Inferior parietal cortex (tissue), 1 donor: ENCODE results near the gene VILL.
A peak's percentile ranks its signal among the peaks of the same experiment; 100 is the strongest.
"Not testable (repeated sequence)": the region's sequence is repeated elsewhere in the genome, so short reads cannot be mapped to it uniquely, and the experiment has no call there.

Experiments
- DNase-seq: peaks from one replicate; pipeline ENCODE4 v3.0.0-alpha.2; 2016; ENCODE audit errors: extremely low spot score

The VILL gene

DNA sequence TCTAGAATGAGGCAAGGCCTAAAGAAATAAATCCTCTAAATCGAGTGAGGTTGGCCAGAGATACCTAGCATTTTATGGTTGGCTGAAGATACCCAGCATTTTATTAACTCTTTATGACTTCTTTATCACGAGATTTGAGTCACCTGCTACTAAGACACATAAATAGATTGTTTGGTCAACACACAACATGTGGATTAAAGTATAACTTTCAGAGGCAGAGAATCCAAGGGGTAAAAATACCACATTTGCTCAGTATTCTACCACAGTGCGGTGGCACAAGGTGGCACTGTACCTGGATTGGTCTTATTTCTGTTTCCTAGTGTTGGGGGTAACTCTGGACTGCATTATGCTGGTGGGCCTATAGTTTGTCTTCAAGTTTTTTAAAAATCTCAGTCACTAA, 27.0 kb upstream of the VILL start:
- DNase-seq = no peak

DNA sequence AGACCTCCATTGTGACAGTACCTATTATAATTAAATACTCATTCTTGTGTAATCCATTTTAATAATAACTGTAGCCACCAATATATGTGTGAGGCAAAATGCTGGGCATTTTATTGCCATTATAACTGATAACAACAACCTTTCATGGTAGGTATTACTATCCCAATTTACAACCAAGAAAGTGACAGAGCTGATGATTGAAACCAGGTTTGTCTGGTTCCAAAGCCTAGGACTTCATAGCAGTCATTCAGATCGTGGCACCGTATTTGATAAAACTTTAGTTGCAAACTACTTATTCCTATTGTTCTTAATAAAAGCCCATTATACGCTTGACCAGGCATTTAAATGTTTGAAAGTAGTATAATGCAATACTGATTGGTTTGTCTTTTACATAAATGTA, 26.4 kb upstream of the VILL start:
- DNase-seq = no peak

- no peak for DNase-seq
Observed at GRCh38 chr3:37964716-37965115, 25.9 kb upstream of the VILL start.

- peak; percentile 64 for DNase-seq
Observed at GRCh38 chr3:37967260-37967881, 23.2 kb upstream of the VILL start.

- no peak for DNase-seq
Observed at GRCh38 chr3:37968199-37968598, 22.4 kb upstream of the VILL start.

DNA sequence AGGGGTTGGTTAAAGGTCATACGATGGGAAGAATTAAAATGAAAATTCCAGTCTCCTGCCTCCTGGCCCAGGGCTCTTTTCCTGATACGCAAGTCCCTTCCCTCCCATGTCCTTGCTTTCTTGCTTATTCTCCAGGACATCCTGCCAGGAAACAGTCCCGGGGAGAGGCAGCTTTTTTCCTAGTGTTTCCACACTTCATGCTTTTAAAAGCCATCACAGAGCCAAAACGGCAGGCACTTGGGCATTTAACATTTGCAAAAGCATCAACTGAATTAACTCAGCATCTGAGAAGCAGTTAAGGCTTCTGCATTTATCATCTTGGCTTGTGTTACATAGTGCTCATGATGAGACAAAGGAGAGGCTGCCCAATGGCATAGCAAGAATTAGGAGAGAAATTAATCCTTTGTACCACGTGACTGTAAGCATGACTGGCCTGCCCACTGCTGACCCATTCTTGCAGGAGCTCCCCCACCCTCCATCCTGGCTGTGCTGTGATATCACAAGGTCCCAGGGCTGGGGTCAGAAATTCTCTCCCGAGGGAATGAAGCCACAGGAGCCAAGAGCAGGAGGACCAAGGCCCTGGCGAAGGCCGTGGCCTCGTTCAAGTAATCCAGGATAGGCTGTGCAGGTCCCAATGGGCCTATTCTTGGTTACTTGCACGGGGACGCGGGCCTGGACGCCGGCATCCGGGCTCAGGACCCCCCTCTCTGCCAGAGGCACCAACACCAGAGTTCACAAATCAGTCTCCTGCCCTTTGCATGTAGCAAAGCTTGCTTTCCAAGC, 21.6 kb upstream of the VILL start:
- DNase-seq = no peak

DNA sequence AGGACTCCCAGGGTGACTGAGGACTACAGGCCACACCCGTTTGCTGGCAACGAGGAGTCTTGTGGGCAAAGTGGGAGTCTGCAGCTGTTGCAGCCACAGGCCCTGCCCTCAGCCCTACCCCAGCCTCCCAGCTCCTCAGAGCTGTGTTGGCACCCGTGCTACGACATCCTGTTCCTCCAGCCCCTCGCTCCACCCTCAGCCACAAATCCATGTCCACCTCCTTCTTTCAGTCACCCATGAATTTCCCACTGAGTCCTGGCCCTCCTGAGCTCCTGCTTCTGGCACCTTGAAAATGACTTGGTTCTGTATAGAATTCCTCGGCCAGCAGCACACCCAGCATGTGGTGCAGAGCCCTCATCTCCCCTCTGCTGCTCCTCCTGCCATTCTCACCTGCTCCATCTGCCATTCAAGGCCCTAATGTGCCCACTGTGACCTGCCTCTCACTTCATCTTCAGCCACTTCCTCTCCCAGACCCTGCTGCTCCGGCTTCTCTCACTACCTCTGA, 20.9 kb upstream of the VILL start:
- DNase-seq = no peak

- no peak for DNase-seq
Observed at GRCh38 chr3:37970802-37971201, 19.8 kb upstream of the VILL start.

- DNase-seq = no peak
Observed at GRCh38 chr3:37971467-37971866, 19.1 kb upstream of the VILL start.

GRCh38 chr3:37972056-37972455, 18.5 kb upstream of the VILL start:
- DNase-seq = not testable (repeated sequence)

- peak; percentile 24 for DNase-seq
Observed at GRCh38 chr3:37973246-37974054, 17.1 kb upstream of the VILL start.

DNA sequence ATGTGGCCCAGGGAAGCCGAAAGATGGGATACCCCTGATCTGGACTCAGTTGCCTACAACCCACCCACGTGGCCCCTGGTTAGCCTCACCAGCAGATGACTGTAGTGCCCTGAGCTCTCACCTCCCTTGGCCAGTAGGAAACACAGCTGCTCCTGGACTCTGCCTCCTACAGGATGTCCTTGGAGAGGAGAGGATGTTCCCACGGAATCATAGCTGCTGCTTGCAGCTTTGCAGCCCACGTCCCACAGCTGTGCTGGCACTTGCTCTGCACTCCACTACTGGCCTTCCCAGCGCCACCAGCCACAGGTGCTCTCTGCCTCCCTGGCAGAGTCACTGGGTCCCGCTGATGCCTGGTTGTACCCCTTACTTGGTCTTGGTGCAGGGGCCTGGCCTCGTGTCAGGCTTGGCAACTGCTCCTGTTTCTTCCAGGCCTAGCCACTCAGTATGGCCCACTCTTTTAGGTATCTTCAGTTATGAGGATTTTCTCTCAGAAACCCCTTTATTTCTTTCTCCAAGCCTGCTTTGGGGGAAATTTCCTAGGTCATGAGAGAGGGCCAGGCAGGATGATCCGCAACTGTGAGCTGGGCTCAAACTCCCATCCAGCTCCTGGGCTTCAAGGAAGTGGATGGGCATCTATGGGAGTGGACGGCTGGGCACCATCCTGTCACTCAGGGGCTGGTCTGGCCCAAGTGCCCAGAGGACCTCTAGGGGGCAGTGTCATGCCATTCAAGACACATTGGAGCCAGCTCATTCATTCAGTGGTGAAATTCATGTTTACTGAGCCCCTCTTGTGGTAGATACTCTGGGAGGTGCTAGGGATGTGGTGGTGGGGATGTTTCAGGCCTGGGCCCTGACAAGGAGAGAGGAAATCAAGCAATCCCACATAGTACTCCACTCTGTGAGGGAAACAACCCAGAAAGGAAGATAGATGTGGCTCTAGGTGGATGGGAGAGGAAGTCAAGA, 16.2 kb upstream of the VILL start:
- DNase-seq = peak; percentile 80

GRCh38 chr3:37979541-37980461, 10.8 kb upstream of the VILL start:
- no peak for DNase-seq

DNA sequence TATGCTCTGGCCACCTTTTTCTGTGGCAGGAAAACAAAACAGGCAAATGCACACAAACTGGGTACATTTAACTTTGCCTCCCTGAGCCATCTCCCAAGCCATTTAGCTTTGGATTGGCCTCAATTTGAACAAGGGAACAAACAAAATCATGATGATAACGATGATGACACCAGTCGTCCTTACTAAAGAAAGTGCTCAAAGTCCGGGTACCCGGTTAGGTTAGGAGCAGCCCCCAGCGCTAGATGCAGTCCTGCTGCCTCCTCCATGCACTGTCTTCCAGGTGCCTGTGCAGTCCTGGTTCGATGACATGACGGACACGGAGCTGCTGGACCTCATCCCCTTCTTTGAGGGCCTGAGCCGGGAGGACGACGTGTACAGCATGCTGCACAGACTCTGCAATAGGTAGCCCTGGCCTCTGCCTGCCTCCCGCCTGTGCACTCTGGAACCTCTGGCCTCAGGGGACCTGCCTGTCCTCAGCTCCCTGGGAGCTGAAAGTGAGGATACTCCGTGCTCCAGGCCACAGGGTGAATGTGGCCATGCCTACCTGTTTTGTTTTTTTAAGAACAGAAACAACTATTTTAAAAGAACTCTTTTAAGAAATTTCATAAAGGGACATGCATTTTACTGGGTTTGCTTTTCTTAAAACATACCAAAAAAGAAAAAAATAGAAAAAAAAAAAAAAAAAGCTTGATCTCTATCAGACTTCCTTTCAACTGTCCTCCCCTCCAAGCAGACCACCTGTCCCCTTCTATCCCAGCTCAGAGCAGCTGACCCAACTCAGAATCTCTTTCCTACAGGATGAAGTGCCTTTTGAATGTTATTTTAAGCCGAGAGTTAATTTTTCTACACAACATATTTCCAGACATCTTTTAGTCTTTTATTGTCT, 9.9 kb upstream of the VILL start:
- DNase-seq = no peak

GRCh38 chr3:37981348-37981664, 9.3 kb upstream of the VILL start:
- DNase-seq = no peak

DNA sequence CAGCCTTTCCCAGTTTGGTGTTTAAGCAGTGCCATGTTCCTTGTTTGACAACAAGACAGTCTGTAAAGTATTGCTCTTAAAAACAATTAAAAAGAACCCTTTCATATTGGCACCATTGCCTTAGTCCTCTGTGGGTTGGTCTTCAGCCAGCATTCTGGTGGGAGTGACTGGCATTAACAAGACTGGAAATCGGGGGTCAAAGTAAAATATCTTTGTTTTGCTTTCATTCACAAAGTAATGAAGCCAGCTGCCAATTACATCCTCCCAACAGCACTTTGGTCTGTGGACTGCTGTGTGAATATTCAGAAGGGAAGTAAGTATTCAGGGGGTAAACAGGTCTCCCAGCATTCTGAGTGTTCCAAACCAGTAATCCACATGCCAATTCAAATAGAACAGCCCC, 8.3 kb upstream of the VILL start:
- DNase-seq = no peak

DNA sequence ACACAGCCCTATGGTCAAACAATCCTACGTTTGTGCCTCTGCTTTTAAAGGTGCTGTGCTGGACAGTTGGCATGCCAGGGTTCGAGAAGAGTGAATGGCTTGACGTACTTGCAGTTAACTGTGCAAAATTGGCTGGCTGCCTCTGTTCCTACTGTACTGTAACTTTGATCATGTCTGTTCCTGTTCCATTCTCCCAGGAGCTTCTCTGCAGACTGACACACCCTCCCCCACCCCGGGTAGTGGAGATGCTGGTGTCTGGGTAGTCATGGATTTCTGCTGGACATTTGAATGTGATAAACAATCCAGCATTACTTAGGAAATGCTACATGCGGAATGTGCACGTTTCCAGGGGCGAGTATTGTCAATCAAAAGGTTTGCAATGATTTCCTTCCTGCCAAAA, 6.5 kb upstream of the VILL start:
- no peak for DNase-seq

GRCh38 chr3:37984596-37984995, 6.0 kb upstream of the VILL start:
- DNase-seq = no peak

- peak; percentile 46 for DNase-seq
Observed at GRCh38 chr3:37985637-37986320, 4.8 kb upstream of the VILL start.
